Sigmoid colon (tissue), 4 donors: Measurements from ENCODE around the gene ZBTB7C.

Experiments used
- CTCF ChIP-seq, 4 experiments: fragments of 450-650 bp in 3 of 4; fragments of 200-600 bp in 1 of 4; IDR thresholded peaks; one replicate each; pipeline ENCODE4 v1.5.1; 2016 to 2019; ENCODE audit warnings: antibody characterized with exemption in 4 of 4, mild to moderate bottlenecking in 3 of 4, moderate library complexity in 2 of 4
- POLR2A ChIP-seq, 2 donors: fragments of 450-650 bp; IDR thresholded peaks; one replicate each; pipeline ENCODE4 v1.6.1; 2016; ENCODE audit warnings: antibody characterized with exemption in 2 of 2, mild to moderate bottlenecking in 2 of 2, moderate library complexity in 2 of 2
- POLR2AphosphoS5 ChIP-seq, 4 donors: sonication (generic); formaldehyde crosslinking; IDR thresholded peaks; one replicate each; pipeline ENCODE4 v1.6.1; 2017; ENCODE audit warnings: antibody characterized with exemption in 4 of 4

GRCh38 chr18:48445540-48445939 is 36.4 kb upstream of the ZBTB7C start:
- peak in 3 of 4 experiments; percentile 59 to 74 (median 69) for TF ChIP-seq CTCF (IDR thresholded peaks at IDR 0.05)
- no peak for TF ChIP-seq POLR2AphosphoS5 (IDR thresholded peaks at IDR 0.05)
- TF ChIP-seq POLR2A (IDR thresholded peaks at IDR 0.05), result no peak
